ENCODE measurements around the gene ENDOV.

Gene ENDOV

GRCh38 chr17:80432961-80433550, 18.1 kb downstream of the ENDOV start:
- DNase-seq, result no peak

DNA sequence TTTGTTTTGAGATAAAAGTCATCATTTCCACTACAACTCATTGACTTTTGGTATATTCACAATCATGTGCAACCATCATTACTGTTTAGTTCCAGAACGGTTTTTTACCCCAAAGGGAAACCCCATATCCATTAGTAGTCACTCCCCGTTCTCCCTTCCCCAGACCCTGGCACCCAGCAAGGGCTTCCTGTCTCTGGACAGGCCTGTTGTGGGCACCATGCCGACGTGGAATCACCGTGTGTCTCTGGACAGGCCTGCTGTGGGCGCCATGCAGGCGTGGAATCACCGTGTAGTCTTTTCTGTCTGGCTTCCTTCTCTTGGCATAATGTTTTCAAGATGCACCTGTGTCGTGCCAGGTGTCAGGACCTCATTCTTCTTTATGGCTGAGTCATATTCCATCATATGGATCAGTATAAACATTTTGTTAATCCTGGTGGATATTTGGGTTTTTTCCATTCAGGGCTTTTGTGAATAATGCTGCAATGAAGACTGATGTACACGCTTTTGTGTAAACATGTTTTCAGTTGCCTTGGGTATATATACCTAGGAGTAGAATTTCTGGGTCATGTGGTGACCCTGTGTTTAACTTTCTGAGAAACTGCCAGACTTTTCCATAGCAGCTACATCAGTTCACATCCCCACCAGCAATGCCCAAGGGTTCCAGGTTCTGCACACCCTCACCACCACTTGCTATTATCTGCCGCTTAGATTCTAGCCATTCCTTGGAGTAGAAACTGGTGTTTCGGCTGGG, 19.1 kb downstream of the ENDOV start:
- no peak for DNase-seq

GRCh38 chr17:80437532-80437931, 22.6 kb downstream of the ENDOV start:
- no peak for DNase-seq

GRCh38 chr17:80438806-80439205, 23.8 kb downstream of the ENDOV start:
- no peak for DNase-seq

DNA sequence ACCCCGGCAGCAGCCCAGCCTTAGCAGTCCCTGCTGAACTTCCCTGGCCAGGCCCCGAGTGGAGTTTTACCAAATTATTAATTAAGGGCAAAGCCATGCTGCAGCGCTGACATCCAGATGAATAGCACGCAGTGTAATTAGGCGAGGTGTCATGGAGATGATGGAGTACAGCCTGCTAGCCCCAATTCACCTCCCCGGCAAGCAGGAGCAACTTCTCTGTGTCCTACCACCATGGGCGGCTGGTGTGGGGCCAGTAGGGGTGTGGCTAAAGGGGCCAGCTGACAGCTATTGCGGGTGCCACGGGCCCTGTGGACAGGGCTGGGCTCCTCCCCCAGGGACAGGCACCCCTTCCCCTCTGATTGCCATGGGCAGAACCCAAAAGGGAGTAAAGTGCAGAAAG, 24.5 kb downstream of the ENDOV start:
- no peak for DNase-seq

DNA sequence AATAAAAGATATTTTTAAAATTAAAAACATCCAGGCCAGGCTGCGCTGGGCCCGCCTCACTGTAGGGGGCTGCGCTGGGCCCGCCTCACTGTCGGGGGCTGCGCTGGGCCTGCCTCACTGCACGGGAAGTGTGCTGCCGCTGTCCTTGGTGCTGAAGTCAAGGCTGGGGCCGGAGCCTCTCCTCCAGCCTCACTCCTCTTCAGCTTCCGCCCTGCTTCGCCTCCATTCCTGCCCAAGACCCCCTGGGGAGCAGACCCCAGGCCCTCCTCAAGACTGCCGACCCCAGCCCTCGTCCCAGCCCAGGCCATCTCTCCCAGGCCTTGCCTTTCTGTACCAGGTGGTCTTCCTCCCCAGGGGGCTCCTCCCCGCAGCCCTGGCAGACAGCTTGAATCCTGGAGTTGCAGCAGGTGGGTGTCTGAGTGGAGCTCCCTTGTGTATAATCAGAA, 26.2 kb downstream of the ENDOV start:
- no peak for DNase-seq

- DNase-seq, result no peak
These were observed 26.8 kb downstream of the ENDOV start for GRCh38 chr17:80441598-80442322.

- no peak for DNase-seq
These were observed 27.3 kb downstream of the ENDOV start for GRCh38 chr17:80442323-80442659.

GRCh38 chr17:80442764-80443163, 27.8 kb downstream of the ENDOV start:
- no peak for DNase-seq

DNA sequence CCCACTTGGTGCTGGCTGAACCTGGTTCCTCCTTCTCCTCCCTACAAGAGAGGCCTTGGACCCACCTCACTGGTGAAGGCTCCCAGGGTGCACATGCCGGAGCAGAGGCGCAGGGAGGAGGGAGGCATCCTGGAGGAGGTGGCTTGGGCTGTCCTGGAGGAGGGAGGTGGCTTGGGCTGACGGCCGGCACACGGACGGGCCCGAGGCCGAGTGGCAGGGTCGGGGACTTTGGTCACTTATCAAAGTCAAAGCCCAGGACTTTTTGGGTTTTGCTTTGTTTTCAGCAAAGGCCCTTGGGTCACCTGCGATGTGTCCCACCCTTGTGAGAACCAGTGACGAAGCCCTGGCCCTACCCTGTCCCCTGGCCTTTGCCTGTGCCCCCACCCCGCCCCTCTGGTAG, 28.5 kb downstream of the ENDOV start:
- DNase-seq, result no peak

GRCh38 chr17:80443916-80444643, 29.1 kb downstream of the ENDOV start:
- DNase-seq, result no peak

DNA sequence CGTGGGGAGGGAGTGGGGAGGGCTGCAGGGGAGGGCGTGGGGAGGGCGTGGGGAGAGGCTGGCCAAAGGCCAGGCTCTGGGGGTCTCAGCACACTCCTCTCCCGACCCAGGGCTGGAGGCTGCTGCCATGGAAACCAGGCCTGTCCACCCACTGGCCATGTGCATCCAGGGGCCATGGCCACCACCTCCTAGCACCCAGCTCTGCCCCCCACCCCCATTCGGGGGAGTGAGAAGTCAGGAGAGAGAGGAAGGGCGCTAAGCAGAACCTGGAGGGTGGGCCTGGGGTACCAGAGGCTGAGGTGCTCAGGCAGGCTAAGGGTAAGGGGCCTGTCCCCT, 29.6 kb downstream of the ENDOV start:
- DNase-seq, result no peak

- DNase-seq, result no peak
These were observed 30.2 kb downstream of the ENDOV start for GRCh38 chr17:80445007-80445725.

DNA sequence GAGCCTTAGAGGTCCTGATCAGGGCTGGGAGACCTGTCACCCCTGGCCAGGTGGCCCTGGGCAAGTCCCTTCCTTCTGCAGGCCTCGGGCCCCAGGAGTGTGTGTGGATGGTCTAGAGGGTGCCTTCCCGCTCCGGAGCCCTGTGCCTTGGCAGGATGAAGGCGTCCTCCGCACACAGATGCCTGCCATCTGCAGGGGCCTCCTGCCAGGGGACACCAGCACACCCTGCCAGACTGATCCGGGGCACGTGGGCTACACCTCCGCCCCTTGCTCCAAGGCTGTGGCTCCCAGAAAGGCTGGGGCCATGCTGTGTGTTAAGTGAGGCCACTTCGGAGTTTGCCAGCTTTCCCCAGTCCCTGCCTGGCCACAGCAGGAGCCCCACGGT, 30.8 kb downstream of the ENDOV start:
- no peak for DNase-seq

DNA sequence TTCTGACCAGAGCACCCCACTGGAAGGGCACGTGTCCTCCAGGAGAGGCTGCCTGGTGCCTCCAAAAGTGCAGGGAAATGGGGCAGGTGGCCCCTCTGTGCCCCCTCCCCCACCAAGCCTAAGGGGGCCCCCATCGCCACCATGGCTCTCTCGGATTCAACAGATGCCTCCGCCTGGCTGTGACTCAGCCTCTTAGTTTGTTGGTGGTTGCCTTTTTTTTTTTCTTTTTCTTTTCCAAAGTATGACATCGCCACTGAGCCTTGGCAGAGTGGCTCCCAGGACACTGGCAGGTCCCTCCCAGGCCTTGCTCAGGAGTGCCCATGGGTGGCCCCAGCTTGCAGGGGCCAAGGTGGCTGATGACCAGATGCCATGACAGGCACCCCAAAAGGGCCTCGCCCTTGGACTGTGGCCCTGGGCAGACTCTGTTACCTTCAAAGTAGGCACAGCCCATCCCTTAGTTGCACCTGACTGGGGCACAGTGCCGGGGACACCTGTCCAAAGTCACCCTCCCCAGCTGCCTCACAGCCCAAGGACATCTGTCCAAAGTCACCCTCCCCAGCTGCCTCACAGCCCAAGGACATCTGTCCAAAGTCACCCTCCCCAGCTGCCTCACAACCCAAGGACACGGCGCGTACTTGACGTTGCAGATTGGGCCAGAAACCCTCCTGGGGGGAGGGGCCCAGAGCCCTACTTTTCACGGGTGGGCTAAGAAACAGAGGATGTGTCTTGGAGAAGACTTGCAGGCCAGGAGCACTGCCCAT, 31.9 kb downstream of the ENDOV start:
- DNase-seq, result no peak

DNA sequence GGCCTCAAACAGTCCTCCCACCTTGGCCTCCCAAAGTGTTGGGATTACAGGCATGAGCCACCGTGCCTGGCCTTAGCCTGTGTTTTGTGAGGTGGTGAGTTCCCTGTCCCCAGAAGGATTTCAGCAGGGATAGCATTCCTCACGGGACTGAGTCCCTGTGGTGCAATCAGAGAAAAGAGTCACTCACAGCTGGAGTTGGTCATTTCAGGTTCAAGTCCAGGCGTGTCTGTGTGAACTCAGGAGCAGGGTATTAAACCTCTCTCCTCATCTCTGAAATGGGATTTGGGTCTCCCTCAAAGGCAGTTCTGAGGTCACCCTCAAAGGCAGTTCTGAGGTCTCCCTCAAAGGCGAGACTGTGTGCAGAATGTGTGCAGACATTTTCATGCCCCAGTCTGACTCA, 32.8 kb downstream of the ENDOV start:
- no peak for DNase-seq

GRCh38 chr17:80449194-80449929, 34.4 kb downstream of the ENDOV start:
- DNase-seq, result no peak

DNA sequence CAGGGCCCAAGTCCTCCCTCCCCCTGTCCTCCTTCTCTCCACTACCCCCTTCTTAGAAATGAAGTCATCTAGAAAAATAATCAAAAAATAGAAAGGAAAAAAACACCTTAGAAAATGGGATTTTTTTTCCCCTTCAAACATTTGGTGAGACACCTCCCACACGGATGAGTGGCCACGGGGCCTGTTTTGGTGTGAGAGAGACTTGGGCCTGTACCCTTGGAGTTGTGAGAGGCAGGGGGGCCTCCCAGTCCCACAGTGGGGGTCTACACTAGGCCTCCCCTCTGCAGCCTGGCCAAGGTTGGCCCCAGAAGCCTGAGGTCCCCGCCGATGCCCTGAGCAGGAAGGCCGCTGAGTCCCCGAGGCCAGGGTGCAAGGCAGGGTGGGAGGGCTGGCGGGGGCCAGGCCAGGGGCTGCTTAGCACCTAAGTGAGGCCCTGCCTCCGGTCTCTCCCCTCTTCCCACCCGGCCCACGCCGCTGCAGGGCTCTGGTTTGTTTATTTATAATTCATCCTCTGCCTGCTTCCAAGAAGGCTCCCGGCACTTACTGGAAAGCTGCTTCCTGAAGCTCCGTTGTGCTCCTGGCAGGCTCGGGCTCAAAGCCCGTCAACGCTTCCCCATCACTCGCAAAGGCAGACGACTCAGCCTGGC, 35.1 kb downstream of the ENDOV start:
- DNase-seq, result no peak

DNA sequence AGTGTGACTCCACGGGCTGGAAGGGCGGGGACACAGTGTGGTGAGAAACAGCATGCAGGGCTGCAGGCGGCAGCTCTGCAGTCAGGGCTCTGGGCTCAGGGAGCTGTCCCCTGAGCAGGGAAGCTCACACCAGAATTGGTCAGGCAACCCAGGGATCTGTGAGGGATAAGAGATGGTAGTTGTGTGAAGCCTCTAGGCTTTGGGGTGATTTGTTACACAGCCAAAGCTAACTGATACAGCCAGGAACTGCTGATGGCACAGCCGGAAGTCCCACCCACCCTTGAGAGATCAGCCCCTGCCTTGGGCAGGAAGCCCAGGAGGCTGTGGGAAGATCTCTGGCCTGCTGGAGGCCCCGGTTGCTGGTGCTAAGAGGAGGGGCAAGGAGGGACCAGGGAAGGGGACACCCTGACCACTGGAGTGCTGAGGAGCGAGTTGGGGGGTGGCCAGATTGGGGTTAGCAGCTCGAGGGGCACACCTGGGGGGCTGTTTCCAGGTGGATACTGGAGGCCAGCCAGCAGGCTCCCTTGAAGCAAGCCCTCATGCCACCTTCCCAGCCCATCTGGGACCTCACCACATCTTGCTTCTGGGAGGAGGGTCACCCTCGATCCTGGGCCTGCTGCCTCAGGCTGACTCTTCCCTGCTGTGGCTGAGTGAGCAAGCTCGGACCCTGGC, 36.3 kb downstream of the ENDOV start:
- DNase-seq, result no peak

- no peak for DNase-seq
These were observed 37.4 kb downstream of the ENDOV start for GRCh38 chr17:80452173-80452915.

Measured in DMS79 (cell line).